ENCODE results near the gene PLEKHG5. TPM values are rescaled to one million over a fixed set of nuclear protein-coding genes. Genes with fewer than 3 reads are reported as not detected.

Gene PLEKHG5
- total RNA-seq, 1 donor from 2014 or later, result 1.9 TPM

- Mint-ChIP-seq H3K36me3 (ENCODE audit: low read depth) (no peaks in the 10 kb centered on the region), H3K27me3 (peaks cover 70% of the 10 kb centered on the region)
These were observed 72.1 kb downstream of the PLEKHG5 start for GRCh38 chr1:6419397-6419803.

GRCh38 chr1:6418668-6419396 lies 72.6 kb downstream of the PLEKHG5 start:
- intact Hi-C loops (cut with micrococcal nuclease), result no loop called here
- Mint-ChIP-seq H3K36me3 (ENCODE audit: low read depth) (no peaks in the 10 kb centered on the region), H3K9me3 (no peaks in the 10 kb centered on the region), H3K4me3 (peak overlapping the region; percentile 53), H3K27ac (no peak overlapping the region), H3K27me3 (peaks cover 68% of the 10 kb centered on the region), H3K4me1 (peaks cover 14% of the 10 kb centered on the region)
- DNase-seq, result no peak

More at GRCh38 chr1:6419397-6419803, 72.1 kb downstream of the PLEKHG5 start:
- peaks cover 15% of the 10 kb centered on the region for H3K4me1 Mint-ChIP-seq
- DNase-seq, result no peak
- intact Hi-C loops (cut with micrococcal nuclease), result no loop called here
- no peak overlapping the region for H3K27ac Mint-ChIP-seq
- no peaks in the 10 kb centered on the region for H3K9me3 Mint-ChIP-seq
- peak overlapping the region; percentile 53 for H3K4me3 Mint-ChIP-seq

GRCh38 chr1:6417961-6418667 lies 73.4 kb downstream of the PLEKHG5 start:
- Mint-ChIP-seq H3K9me3 (no peaks in the 10 kb centered on the region), H3K27ac (no peak overlapping the region), H3K4me3 (no peak overlapping the region), H3K4me1 (peaks cover 13% of the 10 kb centered on the region), H3K36me3 (ENCODE audit: low read depth) (no peaks in the 10 kb centered on the region), H3K27me3 (peaks cover 65% of the 10 kb centered on the region)
- intact Hi-C loops (cut with micrococcal nuclease), result no loop called here
- no peak for DNase-seq

Other genes starting within 250 kb of the PLEKHG5 start
- gene HES3, start 247.5 kb downstream of the PLEKHG5 start, total RNA-seq, result not detected in 2 replicates
- gene GPR153, start 230.6 kb downstream of the PLEKHG5 start, total RNA-seq, result 1.3 and 1.7 TPM in 2 replicates
- gene ACOT7, start 97.9 kb downstream of the PLEKHG5 start, total RNA-seq, result 133 and 136 TPM in 2 replicates
- 0.19 and 0.26 TPM in 2 replicates for gene HES2, start 71.7 kb downstream of the PLEKHG5 start, total RNA-seq
- gene ESPN, start 66.9 kb downstream of the PLEKHG5 start, total RNA-seq, result 0.49 and 1.3 TPM in 2 replicates
- 139 and 146 TPM in 2 replicates for gene TNFRSF25, start 25.5 kb downstream of the PLEKHG5 start, total RNA-seq
- gene NOL9, start 62.8 kb upstream of the PLEKHG5 start, total RNA-seq, result 54.7 and 59.2 TPM in 2 replicates
- not detected in 2 replicates for gene TAS1R1, start 63.6 kb upstream of the PLEKHG5 start, total RNA-seq
- gene ZBTB48, start 88.3 kb upstream of the PLEKHG5 start, total RNA-seq, result 32.9 and 37.8 TPM in 2 replicates
- gene KLHL21, start 111.2 kb upstream of the PLEKHG5 start, total RNA-seq, result 26.1 and 26.8 TPM in 2 replicates
- 19.1 and 20.1 TPM in 2 replicates for gene PHF13, start 122.1 kb upstream of the PLEKHG5 start, total RNA-seq
- gene THAP3, start 133.2 kb upstream of the PLEKHG5 start, total RNA-seq, result 19.5 and 24.6 TPM in 2 replicates
- gene DNAJC11, start 210.1 kb upstream of the PLEKHG5 start, total RNA-seq, result 87.6 and 92.5 TPM in 2 replicates

Measured in activated CD4-positive, alpha-beta T cell treated with anti-CD3 and anti-CD28 coated beads, Interleukin-2, amount 10 ng/mL, durations not matched to agents 24 days and 14 days (primary cell).